HG03064 (cell line): ENCODE measurements around the gene JAKMIP1.

Experiments
- ATAC-seq: cut with Tn5 transposase; IDR thresholded peaks from one replicate; pipeline ENCODE4 v1.9.1; 2021; ENCODE audit warnings: low read depth; ENCODE audit not compliant: unreplicated experiment

Gene JAKMIP1

GRCh38 chr4:6123116-6123515, 77.2 kb downstream of the JAKMIP1 start:
- no peak for ATAC-seq

GRCh38 chr4:6122496-6122895, 77.9 kb downstream of the JAKMIP1 start:
- no peak for ATAC-seq

GRCh38 chr4:6121941-6122340, 78.4 kb downstream of the JAKMIP1 start:
- ATAC-seq, result no peak

- no peak for ATAC-seq
Measured at GRCh38 chr4:6121276-6121850, 79.0 kb downstream of the JAKMIP1 start.

GRCh38 chr4:6120361-6120760, 80.0 kb downstream of the JAKMIP1 start:
- ATAC-seq, result no peak

GRCh38 chr4:6119507-6120020, 80.8 kb downstream of the JAKMIP1 start:
- no peak for ATAC-seq

- ATAC-seq, result no peak
Measured at GRCh38 chr4:6118201-6118600, 82.1 kb downstream of the JAKMIP1 start.

GRCh38 chr4:6116696-6117285, 83.6 kb downstream of the JAKMIP1 start:
- no peak for ATAC-seq

- no peak for ATAC-seq
Measured at GRCh38 chr4:6115746-6116586, 84.4 kb downstream of the JAKMIP1 start.

GRCh38 chr4:6115342-6115741, 85.0 kb downstream of the JAKMIP1 start:
- ATAC-seq, result no peak

GRCh38 chr4:6114601-6115000, 85.7 kb downstream of the JAKMIP1 start:
- no peak for ATAC-seq

- no peak for ATAC-seq
Measured at GRCh38 chr4:6114181-6114580, 86.2 kb downstream of the JAKMIP1 start.

- ATAC-seq, result no peak
Measured at GRCh38 chr4:6113641-6114040, 86.7 kb downstream of the JAKMIP1 start.

GRCh38 chr4:6112606-6113290, 87.6 kb downstream of the JAKMIP1 start:
- ATAC-seq, result no peak

GRCh38 chr4:6111354-6111960, 88.9 kb downstream of the JAKMIP1 start:
- ATAC-seq, result no peak

GRCh38 chr4:6110681-6111353, 89.5 kb downstream of the JAKMIP1 start:
- ATAC-seq, result no peak

GRCh38 chr4:6109842-6110560, 90.3 kb downstream of the JAKMIP1 start:
- no peak for ATAC-seq

- no peak for ATAC-seq
Measured at GRCh38 chr4:6107886-6108285, 92.5 kb downstream of the JAKMIP1 start.

GRCh38 chr4:6107114-6107791, 93.1 kb downstream of the JAKMIP1 start:
- no peak for ATAC-seq
